Endothelial cell (in vitro differentiated cells): Measurements from ENCODE around the gene IL10RB. TPM values are rescaled to one million over a fixed set of nuclear protein-coding genes. Genes with fewer than 3 reads are reported as not detected.

ENCODE experiments used
- DNase-seq: peaks from one replicate; pipeline ENCODE4 v3.0.0; 2021; ENCODE audit warnings: low spot score
- H3K27ac Mint-ChIP-seq: one replicate; pipeline ENCODE4 v1.8.0; 2021; ENCODE audit warnings: mixed read lengths, inconsistent platforms; ENCODE audit not compliant: unreplicated experiment
- H3K27me3 Mint-ChIP-seq: one replicate; pipeline ENCODE4 v1.8.0; 2021; ENCODE audit warnings: mild to moderate bottlenecking, moderate library complexity, mixed read lengths, inconsistent platforms; ENCODE audit not compliant: unreplicated experiment
- H3K36me3 Mint-ChIP-seq: one replicate; pipeline ENCODE4 v1.8.0; 2021; ENCODE audit warnings: mild to moderate bottlenecking, low read depth, mixed read lengths, inconsistent platforms; ENCODE audit not compliant: unreplicated experiment
- H3K4me1 Mint-ChIP-seq: one replicate; pipeline ENCODE4 v1.8.0; 2021; ENCODE audit warnings: mild to moderate bottlenecking, mixed read lengths, inconsistent platforms; ENCODE audit not compliant: unreplicated experiment
- H3K4me3 Mint-ChIP-seq: one replicate; pipeline ENCODE4 v1.8.0; 2021; ENCODE audit warnings: mild to moderate bottlenecking, mixed read lengths, inconsistent platforms; ENCODE audit not compliant: unreplicated experiment
- H3K9me3 Mint-ChIP-seq: one replicate; pipeline ENCODE4 v1.8.0; 2021; ENCODE audit warnings: mixed read lengths, inconsistent platforms; ENCODE audit not compliant: unreplicated experiment
- total RNA-seq: library from RNA; stranded (reverse); fragmentation: NEBNext Ultra II Directional; extraction: Animal tissue kit (Norgen Biotek cat#: 25700); gene quantifications from one replicate; pipeline ENCODE4 v1.2.1, GENCODE V29; 2021; ENCODE audit not compliant: unreplicated experiment
- TF ChIP-seq, protein P1 (sequence below): fragments of 200-600 bp; sonication (generic); IDR thresholded peaks from one replicate; pipeline ENCODE4 v1.5.0; 2021; ENCODE audit warnings: antibody characterized with exemption; ENCODE audit not compliant: unreplicated experiment

The IL10RB gene
- total RNA-seq, 1 donor from 2014 or later: 13.0 TPM

DNA sequence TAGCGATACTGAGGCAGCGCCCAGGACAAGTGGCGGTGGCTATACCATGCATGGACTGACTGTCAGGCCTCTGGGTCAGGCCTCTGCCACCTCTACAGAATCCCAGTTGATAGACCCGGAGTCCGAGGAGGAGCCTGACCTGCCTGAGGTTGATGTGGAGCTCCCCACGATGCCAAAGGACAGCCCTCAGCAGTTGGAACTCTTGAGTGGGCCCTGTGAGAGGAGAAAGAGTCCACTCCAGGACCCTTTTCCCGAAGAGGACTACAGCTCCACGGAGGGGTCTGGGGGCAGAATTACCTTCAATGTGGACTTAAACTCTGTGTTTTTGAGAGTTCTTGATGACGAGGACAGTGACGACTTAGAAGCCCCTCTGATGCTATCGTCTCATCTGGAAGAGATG is 3.2 kb upstream of the IL10RB start:
- TF ChIP-seq, protein P1, sequence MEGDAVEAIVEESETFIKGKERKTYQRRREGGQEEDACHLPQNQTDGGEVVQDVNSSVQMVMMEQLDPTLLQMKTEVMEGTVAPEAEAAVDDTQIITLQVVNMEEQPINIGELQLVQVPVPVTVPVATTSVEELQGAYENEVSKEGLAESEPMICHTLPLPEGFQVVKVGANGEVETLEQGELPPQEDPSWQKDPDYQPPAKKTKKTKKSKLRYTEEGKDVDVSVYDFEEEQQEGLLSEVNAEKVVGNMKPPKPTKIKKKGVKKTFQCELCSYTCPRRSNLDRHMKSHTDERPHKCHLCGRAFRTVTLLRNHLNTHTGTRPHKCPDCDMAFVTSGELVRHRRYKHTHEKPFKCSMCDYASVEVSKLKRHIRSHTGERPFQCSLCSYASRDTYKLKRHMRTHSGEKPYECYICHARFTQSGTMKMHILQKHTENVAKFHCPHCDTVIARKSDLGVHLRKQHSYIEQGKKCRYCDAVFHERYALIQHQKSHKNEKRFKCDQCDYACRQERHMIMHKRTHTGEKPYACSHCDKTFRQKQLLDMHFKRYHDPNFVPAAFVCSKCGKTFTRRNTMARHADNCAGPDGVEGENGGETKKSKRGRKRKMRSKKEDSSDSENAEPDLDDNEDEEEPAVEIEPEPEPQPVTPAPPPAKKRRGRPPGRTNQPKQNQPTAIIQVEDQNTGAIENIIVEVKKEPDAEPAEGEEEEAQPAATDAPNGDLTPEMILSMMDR: no peak
- DNase-seq: no peak
- H3K36me3 Mint-ChIP-seq: peaks cover 25% of the 10 kb centered on the region

DNA sequence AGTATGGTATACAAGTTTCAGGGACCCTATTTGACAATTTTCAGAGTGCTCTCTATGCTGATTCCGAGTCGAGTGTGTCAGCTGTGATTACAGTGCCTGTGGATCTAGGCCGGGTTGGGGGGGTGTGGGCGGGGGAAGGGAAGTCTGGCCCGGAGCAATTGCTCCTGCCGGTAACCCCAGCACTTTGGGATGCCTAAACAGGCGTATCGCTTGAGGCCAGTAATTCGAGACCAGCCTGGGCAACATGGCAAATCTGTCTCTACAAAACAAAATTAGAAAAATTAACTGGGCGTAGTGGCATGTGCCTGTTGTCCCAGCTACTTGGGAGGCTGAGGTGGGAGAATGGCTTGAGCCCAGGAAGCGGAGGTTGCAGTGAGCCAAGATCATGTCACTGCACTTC is 1.6 kb upstream of the IL10RB start:
- Mint-ChIP-seq H3K4me1 (peaks cover 23% of the 10 kb centered on the region), H3K27me3 (peaks cover 12% of the 10 kb centered on the region), H3K36me3 (peaks cover 18% of the 10 kb centered on the region), H3K4me3 (no peak overlapping the region), H3K27ac (no peak overlapping the region), H3K9me3 (no peaks in the 10 kb centered on the region)
- TF ChIP-seq, protein P1: no peak
- no peak for DNase-seq

More for the DNA sequence above, 3.2 kb upstream of the IL10RB start:
- Mint-ChIP-seq H3K27me3 (peaks cover 12% of the 10 kb centered on the region), H3K4me3 (no peak overlapping the region), H3K4me1 (peaks cover 20% of the 10 kb centered on the region), H3K27ac (no peak overlapping the region), H3K9me3 (no peaks in the 10 kb centered on the region)

- H3K27me3 Mint-ChIP-seq: peaks cover 12% of the 10 kb centered on the region
- DNase-seq: no peak
- no peaks in the 10 kb centered on the region for H3K9me3 Mint-ChIP-seq
- no peak overlapping the region for H3K27ac Mint-ChIP-seq
- H3K36me3 Mint-ChIP-seq: peaks cover 18% of the 10 kb centered on the region
- peak overlapping the region; percentile 92 for H3K4me3 Mint-ChIP-seq
- peaks cover 23% of the 10 kb centered on the region for H3K4me1 Mint-ChIP-seq
- TF ChIP-seq, protein P1: no peak
These were observed 510 bp upstream of the IL10RB start for GRCh38 chr21:33265664-33266049.

DNA sequence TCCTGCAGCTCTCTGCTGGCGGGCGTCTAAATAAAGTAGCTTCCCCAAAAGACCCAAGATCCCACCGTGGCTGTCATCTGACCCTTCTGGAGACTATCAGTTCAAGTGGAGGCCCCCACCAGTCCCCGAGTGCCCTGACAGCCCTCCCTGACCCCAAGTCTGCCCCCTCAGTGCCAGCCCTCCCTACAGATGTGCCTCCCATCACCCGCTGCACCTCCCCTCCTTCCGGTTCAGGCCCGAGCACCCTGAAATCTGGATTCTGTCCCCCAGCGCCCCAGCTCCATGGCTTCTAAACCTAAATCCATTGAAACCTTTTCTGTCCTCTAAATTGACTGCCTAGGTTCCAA is 595 bp downstream of the IL10RB start:
- Mint-ChIP-seq H3K27me3 (peaks cover 12% of the 10 kb centered on the region), H3K36me3 (peaks cover 21% of the 10 kb centered on the region), H3K4me3 (peak overlapping the region; percentile 93), H3K9me3 (no peaks in the 10 kb centered on the region), H3K27ac (peak overlapping the region; percentile 74), H3K4me1 (peaks cover 23% of the 10 kb centered on the region)
- TF ChIP-seq, protein P1: no peak
- no peak for DNase-seq

DNA sequence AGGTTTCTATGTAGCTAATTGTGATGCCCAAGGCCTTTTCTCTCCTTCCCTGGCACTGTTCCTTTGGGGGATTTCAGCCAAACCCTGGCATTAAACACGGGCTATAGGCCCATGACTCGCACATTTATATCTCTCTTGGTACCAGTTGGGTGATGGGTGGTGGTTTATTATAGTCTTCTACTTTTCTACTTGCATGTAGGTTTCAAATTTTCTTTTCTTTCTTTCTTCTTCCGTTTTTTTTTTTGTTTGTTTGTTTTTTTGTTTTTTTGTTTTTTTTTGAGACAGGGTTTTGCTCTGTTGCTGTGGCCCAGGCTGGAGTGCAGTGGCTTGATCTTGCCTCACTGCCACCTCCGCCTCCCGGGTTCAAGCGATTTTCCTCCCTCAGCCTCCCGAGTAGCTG is 1.1 kb downstream of the IL10RB start:
- H3K4me1 Mint-ChIP-seq: peaks cover 23% of the 10 kb centered on the region
- H3K27me3 Mint-ChIP-seq: peaks cover 12% of the 10 kb centered on the region
- TF ChIP-seq, protein P1: no peak
- peaks cover 26% of the 10 kb centered on the region for H3K36me3 Mint-ChIP-seq
- peak overlapping the region; percentile 74 for H3K27ac Mint-ChIP-seq
- peak overlapping the region; percentile 93 for H3K4me3 Mint-ChIP-seq
- no peaks in the 10 kb centered on the region for H3K9me3 Mint-ChIP-seq
- no peak for DNase-seq
